ENCODE measurements around the gene MXD1.
"Not testable (repeated sequence)": the region's sequence is repeated elsewhere in the genome, so short reads cannot be mapped to it uniquely, and the experiment has no call there.

Gene MXD1

DNA sequence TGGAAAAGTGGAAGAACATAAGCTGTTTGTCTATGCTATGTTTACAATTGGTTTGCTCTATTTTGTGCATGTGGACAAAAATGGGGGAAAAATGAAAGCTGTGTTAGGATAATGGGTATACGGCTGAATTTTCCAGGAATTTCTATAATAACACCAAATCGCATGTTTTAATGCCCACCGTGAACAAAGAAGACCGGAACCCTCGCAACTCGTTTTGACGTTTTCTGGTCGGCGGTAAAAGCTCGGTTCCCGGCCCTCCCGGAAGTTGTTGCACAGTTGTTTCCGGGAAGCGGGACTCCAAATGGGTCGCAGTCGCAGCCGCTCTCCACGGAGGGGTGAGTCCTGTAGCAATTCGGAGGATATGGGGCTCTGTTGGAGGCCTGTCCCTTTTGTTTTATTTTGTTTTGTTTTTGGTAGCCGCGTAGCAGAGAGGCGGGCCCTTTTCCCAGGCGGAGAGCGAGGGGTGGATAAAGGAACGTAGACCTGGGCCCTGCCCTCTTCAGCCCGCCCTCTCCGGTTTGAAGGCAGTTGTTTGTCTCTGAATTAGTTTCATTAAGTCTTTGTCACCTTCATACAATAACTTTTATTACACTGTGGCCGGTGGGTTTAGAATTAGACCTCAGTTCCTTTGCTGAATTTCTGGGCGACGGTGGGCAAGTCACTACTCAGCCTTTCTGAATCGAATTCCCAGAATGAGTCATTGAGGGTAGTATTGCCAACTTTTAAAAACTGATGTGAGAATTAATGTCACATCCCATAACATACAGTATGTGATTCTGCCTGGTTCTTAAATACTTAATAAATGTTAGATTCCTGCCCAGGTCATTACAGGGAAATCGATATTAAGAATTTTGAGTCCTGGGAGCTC lies 21.0 kb upstream of the MXD1 start, which contains the start of gene SNRNP27:
Gene SNRNP27 (plus strand): TSS at position 273 of the 868 bp plus-strand sequence. CDS start 29 bp downstream, at position 302.
- H3K4me3 Mint-ChIP-seq, result peak within 1 kb of the TSS; percentile 100
- no peaks in the 10 kb centered on the region for H3K27me3 Mint-ChIP-seq (ENCODE audit: low read depth)
- peak within 1 kb of the TSS; percentile 96 to 99 (median 99) for H3K27ac Mint-ChIP-seq
- peaks cover 9% of the 10 kb centered on the region for H3K4me1 Mint-ChIP-seq
- H3K9me3 Mint-ChIP-seq, result no peaks in the 10 kb centered on the region
- H3K36me3 Mint-ChIP-seq (ENCODE audit: low read depth), result peaks cover 30% of the 10 kb centered on the region
- TF ChIP-seq, protein P1, sequence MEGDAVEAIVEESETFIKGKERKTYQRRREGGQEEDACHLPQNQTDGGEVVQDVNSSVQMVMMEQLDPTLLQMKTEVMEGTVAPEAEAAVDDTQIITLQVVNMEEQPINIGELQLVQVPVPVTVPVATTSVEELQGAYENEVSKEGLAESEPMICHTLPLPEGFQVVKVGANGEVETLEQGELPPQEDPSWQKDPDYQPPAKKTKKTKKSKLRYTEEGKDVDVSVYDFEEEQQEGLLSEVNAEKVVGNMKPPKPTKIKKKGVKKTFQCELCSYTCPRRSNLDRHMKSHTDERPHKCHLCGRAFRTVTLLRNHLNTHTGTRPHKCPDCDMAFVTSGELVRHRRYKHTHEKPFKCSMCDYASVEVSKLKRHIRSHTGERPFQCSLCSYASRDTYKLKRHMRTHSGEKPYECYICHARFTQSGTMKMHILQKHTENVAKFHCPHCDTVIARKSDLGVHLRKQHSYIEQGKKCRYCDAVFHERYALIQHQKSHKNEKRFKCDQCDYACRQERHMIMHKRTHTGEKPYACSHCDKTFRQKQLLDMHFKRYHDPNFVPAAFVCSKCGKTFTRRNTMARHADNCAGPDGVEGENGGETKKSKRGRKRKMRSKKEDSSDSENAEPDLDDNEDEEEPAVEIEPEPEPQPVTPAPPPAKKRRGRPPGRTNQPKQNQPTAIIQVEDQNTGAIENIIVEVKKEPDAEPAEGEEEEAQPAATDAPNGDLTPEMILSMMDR (IDR thresholded peaks at IDR 0.05; ENCODE audit: unreplicated experiment in 3 of 3), result no peak

DNA sequence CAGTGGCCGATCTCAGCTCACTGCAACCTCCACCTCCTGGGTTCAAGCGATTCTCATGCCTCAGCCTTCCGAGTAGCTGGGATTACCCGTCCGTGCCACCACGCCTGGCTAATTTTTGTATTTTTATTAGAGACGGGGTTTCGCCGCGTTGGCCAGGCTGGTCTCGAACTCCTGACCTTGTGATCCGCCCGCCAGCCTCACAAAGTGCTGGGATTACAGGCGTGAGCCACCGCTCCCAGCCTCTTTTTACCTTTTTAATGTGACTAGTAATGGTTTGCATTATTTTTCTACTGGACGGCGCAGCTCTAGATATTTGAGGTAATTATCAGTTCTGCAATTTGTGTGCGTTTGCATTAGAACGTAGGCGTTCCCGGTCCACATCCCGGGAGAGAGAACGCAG lies 20.2 kb upstream of the MXD1 start:
- H3K4me1 Mint-ChIP-seq; H3K9me3 Mint-ChIP-seq; H3K27me3 Mint-ChIP-seq (ENCODE audit: low read depth): not testable (repeated sequence)
- Mint-ChIP-seq H3K36me3 (ENCODE audit: low read depth) (peaks cover 33% of the 10 kb centered on the region), H3K27ac (peak overlapping the region in 1 of 3 experiments; percentile 96), H3K4me3 (peak overlapping the region; percentile 100)

GRCh38 chr2:69902213-69902922 lies 12.5 kb upstream of the MXD1 start:
- Mint-ChIP-seq H3K4me3 (no peak overlapping the region), H3K27ac (no peak overlapping the region), H3K9me3 (no peaks in the 10 kb centered on the region), H3K36me3 (ENCODE audit: low read depth) (peaks cover 59% of the 10 kb centered on the region), H3K27me3 (ENCODE audit: low read depth) (no peaks in the 10 kb centered on the region), H3K4me1 (no peaks in the 10 kb centered on the region)
- TF ChIP-seq, protein P1 (IDR thresholded peaks at IDR 0.05; ENCODE audit: unreplicated experiment in 3 of 3), result no peak

- peaks cover 45% of the 10 kb centered on the region for H3K36me3 Mint-ChIP-seq (ENCODE audit: low read depth)
- no peaks in the 10 kb centered on the region for H3K27me3 Mint-ChIP-seq (ENCODE audit: low read depth)
- TF ChIP-seq, protein P1 (IDR thresholded peaks at IDR 0.05; ENCODE audit: unreplicated experiment in 3 of 3), result no peak
- H3K9me3 Mint-ChIP-seq, result no peaks in the 10 kb centered on the region
- no peaks in the 10 kb centered on the region for H3K4me1 Mint-ChIP-seq
- H3K27ac Mint-ChIP-seq, result no peak overlapping the region
- H3K4me3 Mint-ChIP-seq, result no peak overlapping the region
Measured at GRCh38 chr2:69907216-69907615, 7.7 kb upstream of the MXD1 start.

DNA sequence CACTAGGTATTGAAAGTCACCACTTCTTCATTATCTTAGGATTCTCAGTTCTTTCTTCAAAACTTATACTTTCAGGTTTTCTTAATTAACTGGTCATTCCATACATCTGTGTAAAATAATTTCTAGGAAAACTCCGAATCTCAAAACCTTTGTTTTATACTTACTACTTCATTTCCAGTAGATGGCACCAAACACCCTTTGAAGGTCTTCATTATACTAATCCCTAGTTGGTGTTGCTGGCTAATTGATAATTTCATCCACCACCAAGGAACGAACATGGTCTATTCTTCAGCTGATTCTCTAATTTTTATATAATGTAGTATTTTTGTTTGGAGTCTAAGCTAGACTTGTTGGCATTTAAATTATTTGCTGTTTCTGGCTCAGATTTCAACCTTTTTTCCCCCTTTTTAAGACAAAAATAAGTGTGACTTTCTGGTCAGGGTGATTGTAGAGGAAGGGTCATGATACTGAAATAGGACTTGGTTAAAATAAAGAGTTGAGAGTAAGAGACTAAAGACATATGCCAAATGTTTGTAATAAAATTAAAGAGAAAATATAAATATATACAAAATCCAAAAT lies 2.8 kb upstream of the MXD1 start:
- Mint-ChIP-seq H3K9me3 (no peaks in the 10 kb centered on the region), H3K27me3 (ENCODE audit: low read depth) (no peaks in the 10 kb centered on the region), H3K4me1 (no peaks in the 10 kb centered on the region), H3K4me3 (peak overlapping the region; percentile 42 to 77 (median 69)), H3K27ac (peak overlapping the region in 2 of 3 experiments; percentile 28 to 68), H3K36me3 (ENCODE audit: low read depth) (peaks cover 22% of the 10 kb centered on the region)
- TF ChIP-seq, protein P1 (IDR thresholded peaks at IDR 0.05; ENCODE audit: unreplicated experiment in 3 of 3), result peak; percentile 63 to 74 (median 64)
